Stimulated activated CD4-positive, alpha-beta T cell treated with anti-CD3 and anti-CD28 coated beads, Interleukin-4, amount 100 ng/mL, for 4 hours (primary cell): Measurements from ENCODE around the gene RAP1GAP.

Experiments
- DNase-seq, 2 experiments: peaks; one replicate each; pipeline ENCODE4 v3.0.0-alpha.2; 2020

RAP1GAP gene

DNA sequence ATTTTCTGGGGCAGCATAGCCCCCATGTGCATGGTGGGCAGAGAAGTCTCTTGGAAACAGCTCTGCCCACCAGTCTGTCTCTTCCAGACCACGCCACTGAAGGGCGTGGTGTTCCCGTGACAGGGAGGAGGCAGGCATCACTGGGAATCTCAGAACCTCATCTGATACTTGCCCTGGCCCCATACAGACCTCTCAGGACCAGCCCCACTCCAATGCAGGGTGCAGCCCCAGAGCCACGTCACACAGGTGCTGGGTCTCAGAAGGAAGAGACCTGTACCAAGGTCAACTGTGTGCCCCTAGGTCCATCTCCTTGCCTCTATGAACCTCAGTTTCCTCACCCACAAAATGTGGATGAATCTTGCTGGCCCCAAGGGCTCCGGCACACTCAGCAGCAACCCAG lies 7.3 kb downstream of the RAP1GAP start:
- no peak for DNase-seq

DNA sequence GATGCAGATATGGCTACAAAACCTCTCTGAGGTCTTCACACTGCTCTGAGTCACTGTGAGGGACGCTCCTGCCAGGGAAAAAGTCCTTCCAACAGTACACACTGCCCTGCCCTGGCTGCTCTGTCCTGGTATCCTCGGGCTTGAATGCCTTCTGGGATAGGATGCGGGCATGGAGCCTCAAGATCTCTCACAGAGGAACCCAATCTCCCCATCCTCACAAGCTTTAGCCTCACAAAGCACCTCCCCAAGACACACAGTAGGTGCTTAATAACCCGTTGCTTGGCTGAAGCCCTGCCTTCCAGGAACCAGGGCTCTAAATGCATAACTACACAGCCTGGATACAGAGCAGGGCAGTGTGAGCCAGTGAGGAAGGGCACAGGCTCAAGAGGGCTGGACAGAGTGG lies 9.2 kb downstream of the RAP1GAP start:
- no peak for DNase-seq

DNA sequence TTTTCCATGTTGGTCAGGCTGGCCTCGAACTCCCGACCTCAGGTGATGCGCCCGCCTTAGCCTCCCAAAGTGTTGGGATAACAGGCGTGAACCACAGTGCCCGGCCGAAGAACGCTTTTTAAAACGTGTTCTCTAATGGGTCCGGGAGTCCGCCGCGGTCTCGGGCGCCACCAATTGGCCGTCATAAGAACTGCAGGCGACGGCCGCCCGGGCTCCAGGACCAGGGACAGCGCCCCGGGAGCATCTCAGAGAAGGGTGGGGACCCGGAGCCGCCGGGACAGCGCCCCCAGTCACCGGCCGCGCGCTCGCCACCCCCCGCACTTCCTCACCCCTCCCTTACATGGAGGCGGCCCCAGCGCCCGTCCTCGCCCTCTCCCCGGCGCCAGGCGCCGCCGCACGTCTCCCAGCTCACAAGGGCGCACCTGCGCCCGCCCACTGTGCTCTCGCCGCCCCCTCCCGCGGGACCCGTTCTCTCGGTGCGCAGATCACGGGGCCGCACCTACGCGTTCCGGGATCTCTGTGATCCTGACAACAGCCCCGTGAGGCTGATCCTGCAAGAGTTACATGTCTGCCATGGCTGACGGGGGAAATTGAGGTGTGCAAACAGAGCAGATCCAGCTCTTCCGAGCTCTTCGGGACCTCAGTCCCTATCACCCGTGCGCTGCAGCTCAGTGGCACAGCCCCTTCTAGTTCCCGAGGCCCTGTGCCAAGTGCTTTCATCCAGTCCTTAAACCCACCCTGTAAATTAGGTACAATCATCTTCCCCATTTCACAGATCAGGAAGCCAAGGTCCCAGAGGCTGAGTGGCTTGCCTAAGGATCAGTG lies 9.8 kb downstream of the RAP1GAP start:
- peak; percentile 64 to 70 for DNase-seq

DNA sequence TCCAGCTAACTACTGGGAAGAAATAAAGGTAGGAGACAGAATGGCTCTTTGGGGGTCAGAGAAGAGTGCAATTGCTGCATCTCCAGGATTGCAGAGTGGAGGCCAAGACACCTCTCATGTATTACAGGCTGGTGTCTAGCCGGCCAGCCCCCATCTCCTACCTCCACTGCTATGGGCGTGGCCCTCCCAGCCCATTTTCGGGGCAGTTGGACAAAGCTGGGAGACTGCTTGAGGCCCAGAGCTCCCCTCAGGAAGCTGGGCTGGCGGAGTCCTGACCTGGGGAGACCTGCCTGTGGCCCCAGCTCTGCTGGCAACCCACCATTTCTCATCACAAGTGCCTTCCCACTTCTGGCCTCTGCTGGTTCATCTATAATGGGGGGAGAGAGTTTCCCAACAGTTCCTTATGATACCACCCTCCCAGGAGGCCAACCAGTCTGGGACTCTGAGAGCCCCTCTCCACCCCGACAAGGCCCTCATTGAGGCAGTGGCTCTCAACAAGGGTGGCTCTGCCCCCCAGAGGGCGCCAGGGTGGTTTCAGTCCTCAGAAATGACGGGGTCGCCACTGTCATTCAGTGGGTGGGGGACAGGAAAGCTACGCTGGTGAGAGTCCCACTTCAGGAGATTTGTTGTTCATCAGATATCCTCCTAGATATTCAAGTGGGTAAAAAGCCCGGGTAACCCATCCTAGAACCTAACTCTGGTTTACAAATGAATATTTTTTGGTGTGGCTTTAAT lies 11.5 kb downstream of the RAP1GAP start:
- no peak for DNase-seq

GRCh38 chr1:21655748-21656147 lies 13.4 kb downstream of the RAP1GAP start:
- no peak for DNase-seq

DNA sequence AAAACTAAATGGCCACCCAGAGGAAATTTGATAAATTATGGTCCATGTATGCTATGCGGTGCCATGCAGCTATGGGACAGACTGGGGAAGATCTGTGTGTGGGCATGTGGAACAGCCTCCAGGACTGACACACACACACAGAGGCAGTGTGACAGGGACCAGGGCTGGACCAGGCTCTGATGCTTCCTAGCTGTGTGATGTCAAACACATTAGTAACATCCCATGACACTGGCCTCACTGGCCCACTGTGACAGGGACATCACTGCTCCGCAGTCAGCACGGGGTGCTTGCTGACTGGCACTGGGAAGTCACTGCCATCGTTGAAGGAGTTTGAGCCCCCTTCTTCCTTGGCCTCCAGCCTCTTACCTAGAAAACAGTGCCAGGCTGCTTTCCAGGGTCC lies 13.9 kb downstream of the RAP1GAP start:
- no peak for DNase-seq

- no peak for DNase-seq
These were observed 14.9 kb downstream of the RAP1GAP start for GRCh38 chr1:21654209-21654608.

GRCh38 chr1:21653744-21654100 lies 15.4 kb downstream of the RAP1GAP start:
- DNase-seq = no peak

GRCh38 chr1:21652937-21653743 lies 16.0 kb downstream of the RAP1GAP start:
- DNase-seq = no peak

DNA sequence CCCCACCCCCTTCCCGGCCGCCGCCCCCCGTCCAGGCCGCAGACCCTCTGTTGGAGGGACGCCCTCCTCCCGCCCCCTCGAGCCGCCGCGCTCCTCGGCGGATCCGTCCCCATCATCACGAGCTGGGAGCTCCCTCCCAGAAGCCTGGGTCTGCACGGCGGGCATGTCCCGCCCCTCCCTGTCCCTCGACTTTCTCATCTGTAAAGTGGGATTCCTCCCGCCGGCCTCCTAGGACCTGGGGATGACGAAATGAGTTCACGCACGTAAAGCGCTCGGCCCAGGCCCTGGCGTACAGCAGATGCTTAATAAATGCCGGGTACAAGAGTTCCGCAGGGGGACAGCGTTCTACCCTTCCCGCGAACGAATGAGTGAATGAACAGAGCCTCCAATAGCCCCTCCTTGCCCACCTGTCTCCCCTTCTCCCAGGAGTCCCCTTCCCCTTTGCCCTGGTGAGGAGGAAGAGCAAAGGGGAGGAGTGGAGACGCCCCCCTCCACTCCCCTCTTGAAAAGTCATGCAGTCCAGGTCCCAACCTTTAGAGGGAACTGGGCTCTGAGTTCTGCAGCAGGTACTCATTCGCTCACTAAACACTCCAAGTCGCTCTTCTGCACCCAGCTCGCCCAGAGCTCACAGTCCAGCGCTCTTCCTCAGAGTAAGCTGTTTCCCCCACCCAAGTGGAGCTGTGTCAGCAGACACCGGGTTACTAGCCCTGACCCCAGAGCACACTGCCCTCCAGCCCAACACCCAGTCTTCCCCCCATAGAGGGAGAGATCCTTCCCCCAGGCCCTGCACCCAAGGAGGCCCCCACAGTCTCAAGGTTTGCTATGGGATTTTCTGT lies 16.8 kb downstream of the RAP1GAP start:
- DNase-seq = no peak

DNA sequence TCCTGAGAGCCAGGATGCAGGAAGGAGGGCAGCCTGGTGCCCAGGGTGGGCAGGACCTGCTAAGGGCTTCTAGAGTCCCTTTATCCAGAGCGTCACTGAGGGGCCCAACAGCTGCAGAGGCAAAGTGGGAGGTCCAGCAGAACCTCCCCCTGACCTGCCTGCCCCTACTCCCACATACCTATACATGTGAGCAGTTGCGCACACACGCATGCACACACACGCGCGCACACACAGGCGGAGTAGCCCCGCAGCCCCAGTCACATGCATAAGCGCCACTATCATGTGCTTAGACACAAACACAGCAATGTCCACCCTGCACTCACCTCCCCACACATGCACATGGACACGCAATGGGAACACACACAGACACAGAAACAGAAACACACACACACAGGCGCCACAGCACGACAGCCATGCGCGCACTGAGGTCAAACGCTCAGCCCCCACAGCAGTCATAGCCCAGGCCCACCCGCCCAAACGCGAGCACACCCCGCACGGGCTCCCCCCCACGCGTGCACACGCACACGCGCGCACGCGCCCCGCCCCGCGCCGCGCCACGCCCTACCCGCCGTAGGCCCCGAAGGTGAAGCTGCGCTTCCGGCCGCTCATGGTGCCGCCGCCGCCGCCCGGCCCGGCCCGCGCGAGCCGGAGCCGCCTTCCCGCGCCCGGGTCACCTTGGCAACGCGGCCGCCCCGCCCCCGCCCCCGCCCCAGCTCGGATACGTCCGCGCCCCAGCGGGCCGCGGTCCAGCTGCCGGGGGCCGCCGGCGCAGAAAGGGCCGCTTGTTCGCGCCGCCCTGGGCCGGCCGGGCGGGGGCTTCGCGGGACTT lies 17.7 kb downstream of the RAP1GAP start:
- peak; percentile 34 to 43 for DNase-seq

GRCh38 chr1:21650400-21650799 lies 18.8 kb downstream of the RAP1GAP start:
- DNase-seq = no peak

- no peak for DNase-seq
These were observed 19.8 kb downstream of the RAP1GAP start for GRCh38 chr1:21649315-21649714.

- DNase-seq = no peak
These were observed 20.4 kb downstream of the RAP1GAP start for GRCh38 chr1:21648791-21649190.

- DNase-seq = no peak
These were observed 20.8 kb downstream of the RAP1GAP start for GRCh38 chr1:21648352-21648730.

DNA sequence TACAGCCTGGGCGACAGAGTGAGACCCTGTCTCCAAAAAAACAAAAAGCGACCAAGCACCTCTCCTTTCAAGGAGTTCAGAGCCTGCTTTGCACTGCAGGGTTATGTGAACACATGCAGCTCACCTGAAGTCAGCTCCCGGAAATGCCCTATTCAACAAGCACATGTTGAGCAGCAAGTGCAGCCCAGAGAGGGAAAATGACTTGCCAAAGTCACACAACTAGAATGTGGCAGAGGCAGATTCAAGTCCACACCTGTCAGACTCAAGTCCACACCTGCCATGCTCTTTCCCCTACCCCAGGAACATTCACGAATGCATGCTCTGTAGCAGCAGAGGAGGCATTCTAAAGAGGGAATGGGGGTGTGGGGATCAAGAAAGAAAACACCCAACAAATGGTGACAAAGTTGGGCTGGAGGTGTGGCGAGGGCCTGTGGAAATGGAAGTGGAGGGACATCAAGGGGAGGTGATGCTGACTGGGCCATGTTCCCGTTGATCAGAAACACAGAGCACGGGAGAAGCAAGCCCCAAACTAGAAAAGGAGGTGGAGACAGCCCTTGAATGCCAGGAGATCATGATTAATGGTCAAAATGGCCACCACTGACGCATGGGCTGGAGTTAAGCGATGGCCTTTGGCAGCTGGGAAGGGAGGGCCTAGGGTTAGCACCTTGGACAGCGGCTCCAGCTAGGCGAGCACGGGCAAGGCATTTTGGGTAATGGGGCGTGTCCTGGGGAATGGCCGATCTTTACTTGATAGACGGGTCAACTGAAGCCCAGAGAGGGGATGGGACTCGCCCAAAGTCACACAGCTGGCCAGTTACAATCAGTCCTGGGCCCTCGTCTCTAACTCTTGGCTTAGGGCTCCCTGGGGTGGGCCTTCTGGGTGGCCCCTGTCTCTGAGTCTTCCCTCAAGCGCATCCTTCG lies 21.5 kb downstream of the RAP1GAP start:
- DNase-seq = no peak

DNA sequence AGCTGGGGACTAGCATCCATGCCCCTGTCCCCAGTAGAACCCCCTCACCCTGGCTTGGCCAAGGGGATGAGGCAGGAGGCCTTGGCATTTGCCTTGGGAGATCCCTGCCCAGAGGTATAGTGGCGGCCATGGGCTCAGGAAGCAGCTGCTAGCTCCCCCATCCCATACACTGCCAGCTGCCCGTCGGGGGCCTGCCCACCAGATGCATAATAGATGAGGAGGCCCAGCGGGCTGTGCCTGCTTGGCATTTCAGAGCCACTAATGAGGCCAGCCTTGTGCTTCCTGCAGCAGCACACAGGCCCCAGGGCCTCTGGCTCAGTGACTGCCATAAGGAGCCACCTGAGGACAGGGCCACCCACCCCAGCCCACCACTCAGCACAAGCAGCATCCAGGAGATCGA lies 23.6 kb downstream of the RAP1GAP start:
- no peak for DNase-seq

- no peak for DNase-seq
These were observed 24.3 kb downstream of the RAP1GAP start for GRCh38 chr1:21644906-21645305.

- DNase-seq = no peak
These were observed 24.8 kb downstream of the RAP1GAP start for GRCh38 chr1:21644348-21644747.

DNA sequence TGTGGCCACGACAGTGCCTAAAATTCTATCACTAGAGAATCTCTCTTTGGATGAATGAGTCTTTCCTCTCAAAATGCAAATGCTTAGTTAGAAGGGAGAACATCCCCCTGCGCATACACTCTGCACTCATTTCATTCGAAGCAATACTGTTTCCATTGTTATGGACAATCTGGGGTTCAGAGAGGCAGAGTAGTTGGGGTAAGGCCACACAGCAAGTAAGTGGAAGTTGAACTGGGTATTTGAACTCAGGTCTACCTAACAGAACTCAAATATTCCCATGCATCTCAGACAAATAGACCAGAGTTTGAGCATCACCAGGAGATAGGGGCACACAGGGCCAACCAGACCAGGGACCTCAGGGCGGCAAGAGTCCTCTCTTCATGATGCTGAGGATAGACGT lies 25.5 kb downstream of the RAP1GAP start:
- no peak for DNase-seq
